SK-N-SH treated with all-trans-retinoic acid at 6 μM for 48 hours (cell line): ENCODE data around the gene TJP3.

Source experiments
- CREB5 ChIP-seq: fragments of 250-450 bp; sonication (Bioruptor Pico); IDR thresholded peaks from 2 replicates; pipeline ENCODE4 v1.5.1; 2020; ENCODE audit warnings: low read depth, mild to moderate bottlenecking, moderate library complexity
- POU6F1 ChIP-seq: fragments of 250-450 bp; sonication (Bioruptor Pico); IDR thresholded peaks from 2 replicates; pipeline ENCODE4 v1.8.0; 2021; ENCODE audit warnings: low read depth, mild to moderate bottlenecking, moderate library complexity, borderline replicate concordance
- ZFP3 ChIP-seq: fragments of 250-450 bp; sonication (Bioruptor Pico); IDR thresholded peaks from 2 replicates; pipeline ENCODE4 v1.5.0; 2020; ENCODE audit warnings: mild to moderate bottlenecking, moderate library complexity
- ZNF565 ChIP-seq: fragments of 450-650 bp; formaldehyde crosslinking; conservative IDR thresholded peaks from 2 replicates; pipeline ENCODE4 v1.5.0; 2020; ENCODE audit warnings: low read depth, mild to moderate bottlenecking, moderate library complexity

GRCh38 chr19:3664879-3665642 is 43.1 kb upstream of the TJP3 start:
- TF ChIP-seq CREB5 (CRISPR knock-in tag), result no peak
- TF ChIP-seq ZNF565 (CRISPR knock-in tag), result no peak
- TF ChIP-seq POU6F1, result no peak
- TF ChIP-seq ZFP3 (CRISPR knock-in tag), result no peak
